ENCODE results near the gene MYO5A.

DNA sequence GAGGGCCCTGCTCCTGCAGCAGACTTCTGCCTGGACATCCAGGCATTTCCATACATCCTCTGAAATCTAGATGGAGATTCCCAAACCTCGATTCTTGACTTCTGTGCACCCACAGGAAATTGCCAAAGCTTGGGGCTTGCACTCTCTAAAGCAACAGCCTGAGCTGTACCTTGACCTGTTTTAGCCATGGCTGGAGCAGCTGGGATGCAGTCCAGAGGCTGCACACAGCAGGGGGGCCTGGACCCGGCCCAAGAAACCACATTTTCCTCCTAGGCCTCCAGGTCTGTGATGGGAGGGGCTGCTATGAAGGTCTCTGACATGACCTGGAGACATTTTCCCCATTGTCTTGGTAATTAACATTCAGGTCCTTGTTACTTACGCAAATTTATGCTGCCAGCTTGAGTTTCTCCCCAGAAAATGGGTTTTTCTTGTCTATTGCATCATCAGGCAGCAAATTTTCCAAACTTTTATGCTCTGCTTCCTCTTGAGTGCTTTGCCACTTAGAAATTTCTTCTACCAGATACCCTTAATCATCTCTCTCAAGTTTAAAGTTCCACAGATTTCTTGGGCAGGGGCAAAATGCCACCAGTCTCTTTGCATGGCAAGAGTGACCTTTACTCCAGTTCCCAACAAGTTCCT is 11.8 kb upstream of the MYO5A start:
- TF ChIP-seq CTCF (IDR thresholded peaks at IDR 0.05) (no peak), POLR2AphosphoS5 (IDR thresholded peaks at IDR 0.05) (no peak), POLR2A (IDR thresholded peaks at IDR 0.05; ENCODE audit: low read depth) (no peak), EP300 (IDR thresholded peaks at IDR 0.05) (no peak)
